ENCODE data around the gene TFR2. TPM values are rescaled to one million over a fixed set of nuclear protein-coding genes. Genes with fewer than 3 reads are reported as not detected.
"Not testable (repeated sequence)": the region's sequence is repeated elsewhere in the genome, so short reads cannot be mapped to it uniquely, and the experiment has no call there.

The TFR2 gene
- total RNA-seq, 1 experiment from 2014 or later = 0.27 TPM

GRCh38 chr7:100667331-100668068, 26.1 kb upstream of the TFR2 start:
- no peak for DNase-seq (ENCODE audit: low read depth)
- in situ Hi-C loops (cut with HindIII; ENCODE audit: low pct_unique_long_range_greater_than_20kb, low sequenced_read_pairs) = no loop called here

- no peak for DNase-seq (ENCODE audit: low read depth)
- in situ Hi-C loops (cut with HindIII; ENCODE audit: low pct_unique_long_range_greater_than_20kb, low sequenced_read_pairs) = no loop called here
These were observed 23.9 kb upstream of the TFR2 start for GRCh38 chr7:100665168-100665726.

GRCh38 chr7:100662194-100662776, 20.9 kb upstream of the TFR2 start:
- DNase-seq (ENCODE audit: low read depth); in situ Hi-C loops (cut with HindIII; ENCODE audit: low pct_unique_long_range_greater_than_20kb, low sequenced_read_pairs): not testable (repeated sequence)

- DNase-seq (ENCODE audit: low read depth) = peak; percentile 47
These were observed 14.7 kb upstream of the TFR2 start, which contains the start of gene ACTL6B for GRCh38 chr7:100655908-100656674. Gene ACTL6B, minus strand, starts transcription at chr7:100656448. Its CDS starts 94 bp downstream, at chr7:100656354.

GRCh38 chr7:100654908-100655831, 13.8 kb upstream of the TFR2 start:
- DNase-seq (ENCODE audit: low read depth) = no peak
- in situ Hi-C loops (cut with HindIII; ENCODE audit: low pct_unique_long_range_greater_than_20kb, low sequenced_read_pairs) = no loop called here

More at GRCh38 chr7:100655908-100656674, 14.7 kb upstream of the TFR2 start, which contains the start of gene ACTL6B:
- in situ Hi-C loops (cut with HindIII; ENCODE audit: low pct_unique_long_range_greater_than_20kb, low sequenced_read_pairs) = no loop called here

GRCh38 chr7:100649826-100650565, 8.6 kb upstream of the TFR2 start:
- no peak for DNase-seq (ENCODE audit: low read depth)
- in situ Hi-C loops (cut with HindIII; ENCODE audit: low pct_unique_long_range_greater_than_20kb, low sequenced_read_pairs) = no loop called here

GRCh38 chr7:100642534-100642907, 1.2 kb upstream of the TFR2 start:
- no peak for DNase-seq (ENCODE audit: low read depth)
- in situ Hi-C loops (cut with HindIII; ENCODE audit: low pct_unique_long_range_greater_than_20kb, low sequenced_read_pairs) = no loop called here

GRCh38 chr7:100641860-100642533, 645 bp upstream of the TFR2 start:
- in situ Hi-C loops (cut with HindIII; ENCODE audit: low pct_unique_long_range_greater_than_20kb, low sequenced_read_pairs) = no loop called here
- no peak for DNase-seq (ENCODE audit: low read depth)

GRCh38 chr7:100640517-100641440, 573 bp downstream of the TFR2 start:
- no peak for DNase-seq (ENCODE audit: low read depth)
- in situ Hi-C loops (cut with HindIII; ENCODE audit: low pct_unique_long_range_greater_than_20kb, low sequenced_read_pairs) = no loop called here

- in situ Hi-C loops (cut with HindIII; ENCODE audit: low pct_unique_long_range_greater_than_20kb, low sequenced_read_pairs) = no loop called here
- DNase-seq (ENCODE audit: low read depth) = no peak
These were observed 1.3 kb downstream of the TFR2 start for GRCh38 chr7:100639995-100640516.

- peak; percentile 28 for DNase-seq (ENCODE audit: low read depth)
- in situ Hi-C loops (cut with HindIII; ENCODE audit: low pct_unique_long_range_greater_than_20kb, low sequenced_read_pairs) = no loop called here
These were observed 8.2 kb downstream of the TFR2 start for GRCh38 chr7:100632951-100633717.

- in situ Hi-C loops (cut with HindIII; ENCODE audit: low pct_unique_long_range_greater_than_20kb, low sequenced_read_pairs) = no loop called here
- DNase-seq (ENCODE audit: low read depth) = no peak
These were observed 11.3 kb downstream of the TFR2 start for GRCh38 chr7:100630066-100630465.

- no peak for DNase-seq (ENCODE audit: low read depth)
These were observed 12.1 kb downstream of the TFR2 start for GRCh38 chr7:100629117-100629716.

GRCh38 chr7:100627238-100627549, 14.2 kb downstream of the TFR2 start:
- DNase-seq (ENCODE audit: low read depth) = no peak
- in situ Hi-C loops (cut with HindIII; ENCODE audit: low pct_unique_long_range_greater_than_20kb, low sequenced_read_pairs) = no loop called here

More at GRCh38 chr7:100629117-100629716, 12.1 kb downstream of the TFR2 start:
- in situ Hi-C loops (cut with HindIII; ENCODE audit: low pct_unique_long_range_greater_than_20kb, low sequenced_read_pairs) = no loop called here
